GM10248 (cell line): ENCODE data around the gene TTC33.
A peak's percentile ranks its signal among the peaks of the same experiment; 100 is the strongest.
"Not testable (repeated sequence)": the region's sequence is repeated elsewhere in the genome, so short reads cannot be mapped to it uniquely, and the experiment has no call there.

Experiments used
- CTCF ChIA-PET: fragments of 300-600 bp; sonication (Branson Sonifier 250); formaldehyde crosslinking; extraction: SDS; loops from one replicate; lab custom pipeline; 2021; ENCODE audit warnings: antibody characterized with exemption; lab: Yijun Ruan, JAX
- POLR2A ChIA-PET: fragments of 350-650 bp; sonication (Branson Sonifier 250); formaldehyde crosslinking; extraction: SDS; loops from one replicate; lab custom pipeline; 2020; ENCODE audit warnings: antibody characterized with exemption; lab: Yijun Ruan, JAX
- DNase-seq: peaks from one replicate; pipeline ENCODE4 v3.0.0; 2012; ENCODE audit errors: extremely low spot score
- CTCF ChIP-seq: IDR thresholded peaks from 2 replicates; pipeline ENCODE4 v1.5.1; 2012; ENCODE audit warnings: mild to moderate bottlenecking, low read depth; ENCODE audit errors: extremely low read depth, missing control alignments, control extremely low read depth

TTC33 gene

GRCh38 chr5:40733434-40733833, 22.3 kb downstream of the TTC33 start:
- ChIA-PET CTCF (interaction anchor here (0.8 to 3.4 kb wide), 5 partner anchors 9 to 785 kb away, joined by 3 to 18 read pairs (median 3); no protein-coding TSS in a partner anchor), POLR2A (no interaction called here)
- no peak for TF ChIP-seq CTCF
- no peak for DNase-seq

GRCh38 chr5:40722497-40722911, 33.3 kb downstream of the TTC33 start:
- POLR2A ChIA-PET, DNase-seq, CTCF ChIA-PET: not testable (repeated sequence)

- no peak for TF ChIP-seq CTCF
- POLR2A ChIA-PET: no interaction called here
- CTCF ChIA-PET: interaction anchor here (1.4 to 1.5 kb wide), 2 partner anchors 771 to 772 kb away, joined by 3 to 4 read pairs; no protein-coding TSS in a partner anchor
- DNase-seq: no peak
Observed at GRCh38 chr5:40720069-40720468, 35.7 kb downstream of the TTC33 start.

GRCh38 chr5:40717281-40717680, 38.5 kb downstream of the TTC33 start:
- POLR2A ChIA-PET: no interaction called here
- no peak for DNase-seq
- CTCF ChIA-PET: no interaction called here
- TF ChIP-seq CTCF: no peak

- TF ChIP-seq CTCF: no peak
- DNase-seq: no peak
- CTCF ChIA-PET: interaction anchor here (0.7 to 1.1 kb wide), 3 partner anchors 9 to 768 kb away, joined by 3 to 6 read pairs (median 5); no protein-coding TSS in a partner anchor
- POLR2A ChIA-PET: no interaction called here
Observed at GRCh38 chr5:40716590-40716989, 39.2 kb downstream of the TTC33 start.

- TF ChIP-seq CTCF: peak; percentile 3
- DNase-seq: no peak
- ChIA-PET CTCF (interaction anchor here (0.7 to 1.1 kb wide), 3 partner anchors 10 to 768 kb away, joined by 3 to 6 read pairs (median 5); no protein-coding TSS in a partner anchor), POLR2A (no interaction called here)
Observed at GRCh38 chr5:40716000-40716399, 39.8 kb downstream of the TTC33 start.

- no peak for TF ChIP-seq CTCF
- ChIA-PET POLR2A (no interaction called here), CTCF (interaction anchor here (1.1 to 2.9 kb wide), 7 partner anchors 9 to 998 kb away, joined by 3 to 14 read pairs (median 3); no protein-coding TSS in a partner anchor)
- no peak for DNase-seq
Observed at GRCh38 chr5:40714001-40714400, 41.8 kb downstream of the TTC33 start.

- CTCF ChIA-PET, POLR2A ChIA-PET, DNase-seq: not testable (repeated sequence)
Observed at GRCh38 chr5:40710575-40710974, 45.2 kb downstream of the TTC33 start.

GRCh38 chr5:40705484-40705883, 50.3 kb downstream of the TTC33 start:
- DNase-seq, POLR2A ChIA-PET: not testable (repeated sequence)
- CTCF ChIA-PET: interaction anchor here (1.2 to 1.9 kb wide), 2 partner anchors 8 to 757 kb away, joined by 3 to 5 read pairs; no protein-coding TSS in a partner anchor

- POLR2A ChIA-PET, DNase-seq, CTCF ChIA-PET: not testable (repeated sequence)
Observed at GRCh38 chr5:40702027-40702426, 53.7 kb downstream of the TTC33 start.
